ENCODE measurements around the gene MC4R.
"Not testable (repeated sequence)": the region's sequence is repeated elsewhere in the genome, so short reads cannot be mapped to it uniquely, and the experiment has no call there.

DNA sequence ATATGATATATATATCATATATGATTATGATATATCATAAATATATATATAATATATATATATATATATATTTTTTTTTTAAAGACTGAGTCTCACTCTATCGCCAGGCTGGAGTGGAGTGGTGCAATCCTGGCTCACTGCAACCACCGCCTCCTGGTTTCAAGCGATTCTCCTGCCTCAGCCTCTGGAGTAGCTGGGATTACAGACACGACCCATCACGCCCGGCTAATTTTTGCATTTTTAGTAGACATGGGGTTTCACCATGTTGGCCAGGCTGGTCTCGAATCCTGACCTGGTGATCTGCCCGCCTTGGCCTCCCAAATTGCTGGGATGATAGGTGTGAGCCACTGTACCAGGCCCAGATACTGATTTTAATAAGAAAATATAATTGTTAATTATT lies 49.7 kb upstream of the MC4R start:
- not testable (repeated sequence) for TF ChIP-seq ZBTB1 (tag by site-specific recombination; IDR thresholded peaks at IDR 0.05); ZNF132 (tag by site-specific recombination; IDR thresholded peaks at IDR 0.05; ENCODE audit: borderline replicate concordance); CTCF (tag by site-specific recombination; IDR thresholded peaks at IDR 0.05); ZNF561 (tag by site-specific recombination; IDR thresholded peaks at IDR 0.05; ENCODE audit: borderline replicate concordance); ZNF664 (tag by site-specific recombination; IDR thresholded peaks at IDR 0.05); ZNF214 (tag by site-specific recombination; IDR thresholded peaks at IDR 0.05; ENCODE audit: borderline replicate concordance)

Measured in HEK293 (cell line).